HFF-Myc (cell line): ENCODE measurements around the gene RBBP4.

ENCODE experiments used
- DNase-seq: peaks from one replicate; pipeline ENCODE4 v3.0.0-alpha.2; 2011; ENCODE audit warnings: low read depth; ENCODE audit errors: extremely low read depth
- H3K4me3 ChIP-seq: replicated peaks from 2 replicates; pipeline ENCODE4 v1.5.1; 2011; ENCODE audit warnings: low read depth, mild to moderate bottlenecking, control low read depth, low read length
- TF ChIP-seq, protein P1 (sequence below): IDR thresholded peaks from 2 replicates; pipeline ENCODE4 v1.5.1; 2012; ENCODE audit warnings: mild to moderate bottlenecking, low read depth, low read length, control low read depth; ENCODE audit errors: missing control alignments

Gene RBBP4

DNA sequence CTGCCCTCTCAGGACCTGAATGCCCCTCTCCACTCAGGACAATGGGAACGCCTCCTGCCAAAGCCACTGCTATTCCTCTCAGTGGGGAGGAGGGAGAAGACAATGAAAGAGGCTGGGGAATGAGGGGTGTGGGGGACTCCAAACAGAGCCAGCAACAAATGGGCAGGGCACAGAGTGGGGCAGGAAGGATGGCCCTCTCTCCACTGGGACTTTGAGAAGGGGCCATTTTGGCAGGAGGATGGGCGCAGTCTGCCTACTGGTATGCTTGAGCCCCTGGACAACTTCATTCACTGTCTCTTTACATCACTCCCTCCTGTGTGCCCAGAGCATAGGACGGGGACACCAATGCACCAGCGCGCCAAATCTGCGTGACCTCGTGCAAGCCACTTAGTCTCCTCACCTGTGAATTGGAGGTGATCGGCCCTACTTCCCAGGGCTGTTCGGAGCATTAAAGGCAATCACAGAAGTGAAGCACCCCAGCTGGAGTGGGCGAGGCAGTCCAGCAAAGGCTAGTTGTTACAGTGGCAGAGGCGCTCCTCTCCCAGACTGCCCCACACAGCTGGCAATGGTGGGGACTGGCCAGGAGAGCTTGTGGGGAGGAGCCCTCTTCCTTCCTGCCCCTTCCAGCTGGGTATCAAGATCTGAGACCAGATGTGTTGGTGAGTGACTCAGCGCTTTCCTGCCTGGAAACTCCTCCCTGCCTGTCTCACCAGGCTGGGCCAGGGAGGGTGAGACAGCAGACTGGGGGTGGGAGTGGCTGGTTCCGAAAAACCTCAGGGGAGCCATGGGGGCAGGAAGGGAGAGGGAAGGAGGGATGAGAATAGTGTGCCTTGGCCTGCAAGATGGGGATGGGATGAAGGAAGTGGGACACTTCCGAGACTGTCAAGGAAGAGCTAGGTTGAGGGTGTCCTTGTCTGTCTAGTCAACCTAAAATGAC, 73.9 kb downstream of the RBBP4 start:
- TF ChIP-seq, protein P1, sequence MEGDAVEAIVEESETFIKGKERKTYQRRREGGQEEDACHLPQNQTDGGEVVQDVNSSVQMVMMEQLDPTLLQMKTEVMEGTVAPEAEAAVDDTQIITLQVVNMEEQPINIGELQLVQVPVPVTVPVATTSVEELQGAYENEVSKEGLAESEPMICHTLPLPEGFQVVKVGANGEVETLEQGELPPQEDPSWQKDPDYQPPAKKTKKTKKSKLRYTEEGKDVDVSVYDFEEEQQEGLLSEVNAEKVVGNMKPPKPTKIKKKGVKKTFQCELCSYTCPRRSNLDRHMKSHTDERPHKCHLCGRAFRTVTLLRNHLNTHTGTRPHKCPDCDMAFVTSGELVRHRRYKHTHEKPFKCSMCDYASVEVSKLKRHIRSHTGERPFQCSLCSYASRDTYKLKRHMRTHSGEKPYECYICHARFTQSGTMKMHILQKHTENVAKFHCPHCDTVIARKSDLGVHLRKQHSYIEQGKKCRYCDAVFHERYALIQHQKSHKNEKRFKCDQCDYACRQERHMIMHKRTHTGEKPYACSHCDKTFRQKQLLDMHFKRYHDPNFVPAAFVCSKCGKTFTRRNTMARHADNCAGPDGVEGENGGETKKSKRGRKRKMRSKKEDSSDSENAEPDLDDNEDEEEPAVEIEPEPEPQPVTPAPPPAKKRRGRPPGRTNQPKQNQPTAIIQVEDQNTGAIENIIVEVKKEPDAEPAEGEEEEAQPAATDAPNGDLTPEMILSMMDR = no peak
- no peak overlapping the region for H3K4me3 ChIP-seq
- peak; percentile 92 for DNase-seq

DNA sequence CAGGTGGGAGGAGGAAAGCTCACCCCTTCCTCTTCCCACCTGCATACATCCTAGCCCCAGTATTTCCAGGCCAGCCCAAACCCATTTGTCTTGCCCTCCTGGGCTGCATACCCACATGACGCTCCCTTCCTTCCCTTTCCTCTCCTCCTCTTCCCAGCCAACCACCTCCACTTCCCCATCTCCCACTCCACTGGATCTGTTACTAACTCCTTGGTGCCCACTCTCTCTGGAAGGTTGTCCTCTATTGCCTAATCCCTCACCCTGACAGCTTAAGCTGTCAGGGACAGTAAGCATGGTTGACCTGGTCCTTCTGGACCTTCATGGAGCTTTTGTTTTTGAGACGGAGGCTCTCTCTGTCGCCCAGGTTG, 74.6 kb downstream of the RBBP4 start:
- TF ChIP-seq, protein P1 = no peak
- H3K4me3 ChIP-seq = no peak overlapping the region
- no peak for DNase-seq

DNA sequence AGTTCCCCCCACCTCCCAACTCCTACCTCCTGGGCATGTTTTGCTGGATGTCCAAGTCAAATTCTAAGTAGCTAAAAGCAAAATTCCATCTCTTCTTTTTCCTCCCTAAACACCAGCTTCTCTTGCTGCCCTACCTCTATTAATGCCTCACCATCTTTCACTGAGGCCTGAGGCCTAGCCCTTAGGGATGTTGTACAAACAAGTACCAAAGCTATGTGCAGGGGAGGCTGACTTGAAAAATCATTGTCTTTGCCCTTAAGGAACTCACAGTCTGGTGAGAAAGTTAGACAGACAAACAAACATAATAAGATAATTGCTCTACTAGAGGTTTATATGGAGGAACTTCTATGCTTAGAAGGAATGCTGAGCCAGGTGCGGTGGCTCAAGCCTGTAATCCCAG, 76.9 kb downstream of the RBBP4 start:
- DNase-seq = no peak
- H3K4me3 ChIP-seq = no peak overlapping the region
- TF ChIP-seq, protein P1 = no peak

DNA sequence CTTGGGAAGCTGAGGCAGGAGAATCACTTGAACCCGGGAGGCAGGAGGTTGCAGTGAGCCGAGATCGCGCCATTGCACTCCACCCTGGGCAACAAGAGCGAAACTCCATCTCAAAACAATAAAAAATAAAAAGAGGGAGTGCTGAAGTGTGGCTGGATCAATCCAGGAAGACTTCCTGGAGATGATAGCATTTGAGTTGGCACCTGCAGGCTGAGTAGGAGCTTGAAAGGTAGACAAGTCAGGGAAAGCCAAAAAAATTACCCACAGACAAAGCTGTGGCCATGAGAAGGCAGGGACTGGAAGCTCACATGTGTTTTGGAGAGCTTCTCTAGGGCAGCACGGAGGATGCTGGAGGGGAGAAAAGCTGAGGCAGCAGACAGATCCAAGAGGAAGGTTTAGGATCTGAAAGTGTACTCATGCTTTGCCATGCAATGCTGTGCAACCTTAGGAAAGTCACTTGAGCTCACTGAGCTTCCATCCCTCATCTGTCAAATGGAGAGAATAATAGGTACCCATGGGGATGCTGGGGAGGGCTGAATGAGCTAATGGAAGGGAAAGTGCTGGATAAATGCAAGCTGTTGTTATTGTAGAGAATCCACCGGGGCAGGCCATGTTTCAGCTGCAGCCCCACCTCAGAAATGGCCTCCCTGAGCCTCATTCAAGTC, 77.5 kb downstream of the RBBP4 start:
- TF ChIP-seq, protein P1 = no peak
- no peak overlapping the region for H3K4me3 ChIP-seq
- no peak for DNase-seq

DNA sequence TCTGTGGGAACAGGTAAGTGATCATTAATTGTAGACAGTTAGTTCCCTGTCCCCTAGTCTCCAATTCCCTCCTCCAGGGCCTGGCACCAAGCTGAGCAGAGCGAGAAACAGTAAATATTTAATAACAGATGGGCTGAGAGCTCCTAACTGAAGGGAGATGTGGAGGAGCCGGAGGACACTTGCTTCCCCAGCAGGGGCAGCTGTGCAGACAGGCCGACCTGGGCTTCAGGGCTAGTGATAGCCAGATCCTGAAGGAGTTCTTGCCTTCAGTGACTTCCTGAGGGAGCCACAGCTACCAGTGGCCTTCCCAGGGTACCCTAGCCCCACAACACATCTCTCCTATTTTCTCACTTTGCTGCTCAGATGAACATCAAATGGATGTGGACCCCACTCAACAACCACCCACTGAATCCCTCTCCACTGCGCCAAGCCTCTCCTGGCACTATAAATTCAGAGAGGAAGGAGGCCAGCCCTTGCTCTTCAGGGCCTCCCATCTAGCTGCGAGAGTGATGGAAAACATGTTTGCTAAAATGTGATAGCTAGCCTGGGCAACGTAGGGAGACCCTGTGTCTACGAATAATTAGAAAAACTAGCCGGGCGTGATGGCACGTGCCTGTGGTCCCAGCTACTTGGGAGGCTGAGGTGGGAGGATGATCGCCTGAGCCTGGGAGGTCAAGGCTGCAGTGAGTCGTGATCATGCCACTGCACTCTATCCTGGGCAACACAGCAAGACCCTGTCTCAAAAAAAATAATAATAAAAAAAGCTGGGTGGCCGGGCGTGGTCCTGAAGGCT, 78.4 kb downstream of the RBBP4 start:
- TF ChIP-seq, protein P1 = no peak
- no peak overlapping the region for H3K4me3 ChIP-seq
- DNase-seq = no peak

DNA sequence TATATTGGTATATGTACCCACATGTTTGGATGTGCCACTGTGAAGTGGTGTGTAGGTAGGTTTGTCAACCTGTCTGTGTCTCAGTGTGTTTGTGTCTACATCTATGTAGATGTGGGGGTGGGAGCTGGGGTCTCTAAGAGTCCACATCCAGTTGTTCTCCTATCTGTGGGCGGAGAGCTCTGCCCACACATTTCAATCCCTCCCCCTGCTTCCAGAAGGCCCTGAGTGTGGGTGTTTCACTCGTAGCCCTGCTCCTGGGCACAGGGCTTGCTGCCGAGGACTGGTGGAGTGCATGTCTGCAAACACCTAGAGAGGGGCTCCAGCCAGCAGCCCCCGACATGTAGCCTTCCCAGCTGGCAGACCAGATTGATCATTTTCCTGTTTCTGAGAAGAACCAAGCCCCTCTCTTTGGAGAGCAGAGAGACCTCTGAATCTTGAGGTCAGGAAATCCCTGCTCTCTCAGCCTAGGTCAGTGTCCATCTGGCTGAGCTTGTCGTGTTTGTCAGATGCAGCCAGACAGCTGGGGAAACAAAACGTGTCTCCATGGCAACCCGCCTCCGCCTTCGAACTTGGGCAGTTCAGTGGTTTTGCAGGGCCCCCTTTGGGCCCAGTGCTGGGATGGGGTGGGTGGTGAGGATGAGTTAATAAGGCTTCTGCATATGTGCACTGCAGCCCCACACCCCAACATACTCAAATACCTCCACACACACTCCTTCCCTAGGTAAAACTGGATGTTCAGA, 82.7 kb downstream of the RBBP4 start:
- H3K4me3 ChIP-seq = no peak overlapping the region
- DNase-seq = no peak
- TF ChIP-seq, protein P1 = no peak
